ENCODE results near the gene GGTLC3.
"Not testable (repeated sequence)": the region's sequence is repeated elsewhere in the genome, so short reads cannot be mapped to it uniquely, and the experiment has no call there.

Gene GGTLC3

DNA sequence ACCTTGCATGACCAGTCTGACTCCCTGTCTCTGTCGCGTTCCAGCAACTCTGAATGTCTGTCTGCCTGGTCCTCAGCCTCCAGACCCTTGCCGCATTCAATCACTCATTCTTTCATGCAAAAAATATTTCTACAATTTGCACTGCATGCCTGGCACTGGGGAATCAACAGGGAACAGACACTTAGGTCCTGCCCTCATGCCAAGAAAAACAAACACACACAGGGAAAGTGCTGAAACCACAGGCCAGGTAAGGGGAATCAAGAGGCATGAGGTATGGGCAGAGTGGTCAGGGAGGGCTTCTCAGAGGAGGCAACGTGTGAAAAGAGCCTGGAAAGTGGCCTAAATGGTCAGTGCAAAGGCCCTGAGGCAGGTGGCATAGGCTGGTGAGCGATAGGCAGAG lies at the start of gene GGTLC3:
Gene GGTLC3 (minus strand): TSS at position 101 of the 400 bp plus-strand sequence. CDS start 264 bp downstream, outside the sequence.
- not testable (repeated sequence) for DNase-seq (ENCODE audit: low read depth in 1 of 2, low spot score in 1 of 2)

DNA sequence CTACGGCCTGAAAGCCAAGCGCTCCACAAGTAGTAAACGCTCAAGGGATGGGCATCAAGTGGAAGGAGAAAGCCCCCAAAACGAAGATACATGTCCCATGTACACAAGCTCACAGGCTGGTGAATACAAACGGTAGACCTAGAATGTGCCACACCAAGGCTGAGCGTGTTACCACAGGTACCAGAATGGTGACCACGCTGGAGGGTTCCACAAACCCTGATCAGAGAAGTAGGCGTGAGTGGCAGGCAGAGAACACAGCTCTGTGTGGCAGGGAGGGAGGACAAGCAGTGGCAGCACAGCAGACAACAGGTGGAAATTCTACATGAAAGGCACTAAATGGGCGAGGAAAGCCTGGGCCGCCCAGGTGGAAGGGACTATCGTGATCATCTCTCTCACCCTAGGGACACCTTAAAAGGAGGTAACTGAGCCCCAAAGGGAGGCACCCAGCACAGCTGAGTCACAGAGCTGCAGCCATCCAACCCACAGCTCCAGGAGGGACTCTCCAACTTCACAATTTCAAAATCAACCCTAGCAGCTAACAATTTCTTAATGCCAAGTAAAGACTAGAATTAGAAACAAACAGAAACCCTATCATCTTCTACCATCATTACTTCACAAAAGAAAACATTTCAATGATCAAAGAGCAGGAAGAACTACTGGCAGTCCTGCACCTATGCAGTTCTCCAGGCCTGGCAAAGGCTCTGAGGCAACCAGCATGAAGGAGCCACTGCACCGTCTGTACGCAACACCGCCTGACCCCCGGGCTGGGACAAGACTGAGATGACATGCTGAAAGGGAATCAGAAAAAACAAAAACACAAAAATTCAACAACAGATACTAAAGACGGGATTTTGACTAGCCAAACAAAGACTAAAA lies 42.4 kb upstream of the GGTLC3 start:
- not testable (repeated sequence) for DNase-seq (ENCODE audit: low read depth in 1 of 2, low spot score in 1 of 2)

DNA sequence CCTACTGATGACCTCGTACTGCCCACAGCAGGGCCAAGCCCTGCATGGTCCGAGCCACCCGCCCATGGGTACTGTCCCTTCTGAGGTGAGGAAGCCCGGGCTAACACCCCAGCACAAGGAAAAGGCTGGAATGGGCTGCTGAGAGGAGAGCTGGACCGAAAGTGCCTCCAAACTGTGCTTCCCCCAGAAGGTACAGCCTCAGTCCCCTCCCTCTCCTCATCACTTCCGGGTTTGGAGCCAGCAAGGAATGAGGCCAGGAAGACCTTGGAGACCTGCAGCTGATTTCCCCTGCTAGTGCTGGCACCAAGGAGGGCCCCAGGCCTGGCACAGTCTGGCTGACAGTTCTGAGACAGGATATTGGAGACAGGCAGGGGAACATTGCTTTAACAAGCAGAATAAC lies 41.0 kb upstream of the GGTLC3 start:
- DNase-seq (ENCODE audit: low read depth in 1 of 2, low spot score in 1 of 2): not testable (repeated sequence)

DNA sequence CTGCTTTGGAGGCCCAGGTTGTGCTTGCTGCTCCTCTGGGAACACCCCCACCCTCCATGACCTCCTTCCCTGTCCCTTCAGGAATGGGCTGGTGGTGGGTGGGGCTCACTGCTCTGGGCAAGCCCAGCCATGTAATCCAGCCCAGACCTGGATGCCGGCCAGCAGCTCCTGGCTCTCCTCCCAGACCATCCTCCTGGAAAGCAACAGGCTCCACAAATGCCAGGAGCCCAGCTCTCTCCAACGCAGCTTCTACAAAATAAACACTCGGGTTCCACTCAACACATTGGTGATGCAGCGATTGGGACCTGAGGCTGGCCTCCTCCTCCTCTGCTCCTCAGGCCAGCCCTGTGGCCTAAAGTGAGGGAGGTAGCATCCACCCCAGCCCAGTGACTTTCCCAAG lies 40.6 kb upstream of the GGTLC3 start:
- DNase-seq (ENCODE audit: low read depth in 1 of 2, low spot score in 1 of 2): not testable (repeated sequence)

DNA sequence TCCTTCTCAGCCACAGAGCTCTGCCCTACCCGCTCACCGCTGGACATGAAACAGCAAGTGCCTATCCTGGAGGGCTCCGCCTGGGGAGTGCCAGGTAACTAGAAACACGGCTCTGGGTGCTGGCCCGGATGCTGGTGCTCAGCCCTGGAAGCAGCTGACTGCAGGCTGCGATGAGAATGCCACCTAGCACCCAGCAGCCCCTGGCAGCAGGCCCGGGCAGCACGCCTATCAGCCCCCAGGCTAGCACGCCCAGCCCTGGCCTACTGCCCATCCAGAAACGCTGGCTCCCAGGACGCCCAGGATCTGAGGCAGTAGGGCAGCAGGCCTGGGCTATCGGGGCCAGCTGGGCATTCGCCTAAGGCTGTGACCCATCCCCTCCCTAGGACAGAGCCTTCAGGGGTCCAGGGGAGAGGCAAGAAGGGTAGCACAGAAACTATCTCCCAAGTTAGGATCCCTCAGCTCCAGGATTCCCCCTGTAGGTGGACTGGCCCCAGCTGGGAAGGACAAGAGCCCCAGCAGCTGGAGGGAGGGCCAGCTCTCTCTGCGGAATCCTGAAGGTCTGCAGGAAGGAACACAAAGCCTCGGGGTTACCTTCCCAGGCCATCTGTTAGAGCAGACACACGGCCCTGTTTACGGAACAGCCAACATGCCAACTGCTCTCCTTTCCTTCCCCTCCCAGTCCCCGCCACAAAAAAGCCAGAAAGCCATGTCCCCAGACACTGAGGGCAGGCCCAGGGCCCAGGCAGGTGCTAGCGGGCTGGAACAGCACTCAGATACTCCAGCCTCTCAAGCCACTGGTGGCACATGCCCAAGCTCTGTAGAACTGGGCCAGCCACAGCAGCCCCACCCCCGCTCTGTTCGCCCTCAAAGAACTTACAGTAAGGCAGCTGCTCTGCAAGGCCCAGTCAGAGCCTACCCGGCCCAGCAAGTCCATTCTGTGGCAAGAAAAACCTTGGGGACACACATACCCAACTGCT lies 36.6 kb upstream of the GGTLC3 start:
- DNase-seq (ENCODE audit: low read depth in 1 of 2, low spot score in 1 of 2): not testable (repeated sequence)

DNA sequence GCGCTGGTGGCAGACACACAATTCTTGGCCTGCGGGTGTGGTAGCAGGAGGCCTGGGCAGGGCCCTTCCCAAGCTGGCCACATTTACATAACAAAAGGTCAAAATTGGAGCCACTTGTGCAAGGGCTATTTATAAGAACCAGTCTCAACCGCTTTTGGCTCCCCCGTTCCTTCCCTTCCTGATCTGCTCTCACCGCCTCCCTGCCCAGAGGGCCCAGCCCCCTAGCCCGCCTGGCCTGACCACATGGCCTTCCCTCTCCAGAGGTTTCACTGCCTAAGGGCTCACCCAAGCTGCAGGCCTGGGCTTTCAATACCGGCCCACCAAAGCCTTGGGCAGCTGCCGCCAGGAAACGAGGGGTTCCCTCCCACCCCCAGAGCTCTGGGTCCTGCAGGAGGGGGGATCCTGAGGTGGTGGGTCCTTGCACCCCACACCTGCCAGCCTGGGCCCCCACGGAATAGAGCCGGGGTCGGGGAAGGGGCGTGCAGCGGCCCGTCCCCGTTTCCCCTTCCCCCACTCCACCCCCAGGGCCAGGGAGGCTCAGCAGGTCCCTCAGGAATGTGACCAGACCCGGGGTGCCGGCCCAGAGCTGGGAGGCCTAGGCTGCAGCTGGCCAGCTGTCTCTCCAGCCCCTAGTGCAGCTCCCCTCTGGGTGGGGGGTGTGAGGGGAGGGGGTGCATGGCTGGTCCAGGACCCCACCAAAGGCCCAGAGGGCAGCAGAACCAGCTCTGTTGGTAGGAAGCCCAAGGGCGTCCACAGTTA lies 35.1 kb upstream of the GGTLC3 start:
- DNase-seq (ENCODE audit: low read depth in 1 of 2, low spot score in 1 of 2): not testable (repeated sequence)

DNA sequence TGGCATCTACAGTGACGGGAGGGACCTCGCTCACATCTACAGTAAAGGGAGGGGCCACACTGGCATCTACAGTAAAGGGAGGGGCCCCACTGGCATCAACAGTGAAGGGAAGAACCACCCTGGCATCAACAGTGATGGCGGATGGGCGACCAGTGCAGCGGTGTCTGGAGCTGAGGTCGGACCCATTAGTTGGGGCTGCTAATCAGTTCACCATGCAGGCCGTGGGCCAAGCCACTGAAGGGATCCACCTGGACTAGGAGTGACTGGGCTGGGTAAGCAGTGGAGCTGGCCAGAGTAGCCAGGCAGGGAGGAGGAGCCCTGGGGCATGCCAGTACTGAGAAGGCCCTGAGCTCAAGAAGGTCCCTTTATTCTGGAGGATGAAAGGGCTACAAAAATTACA lies 33.1 kb upstream of the GGTLC3 start:
- not testable (repeated sequence) for DNase-seq (ENCODE audit: low read depth in 1 of 2, low spot score in 1 of 2)

DNA sequence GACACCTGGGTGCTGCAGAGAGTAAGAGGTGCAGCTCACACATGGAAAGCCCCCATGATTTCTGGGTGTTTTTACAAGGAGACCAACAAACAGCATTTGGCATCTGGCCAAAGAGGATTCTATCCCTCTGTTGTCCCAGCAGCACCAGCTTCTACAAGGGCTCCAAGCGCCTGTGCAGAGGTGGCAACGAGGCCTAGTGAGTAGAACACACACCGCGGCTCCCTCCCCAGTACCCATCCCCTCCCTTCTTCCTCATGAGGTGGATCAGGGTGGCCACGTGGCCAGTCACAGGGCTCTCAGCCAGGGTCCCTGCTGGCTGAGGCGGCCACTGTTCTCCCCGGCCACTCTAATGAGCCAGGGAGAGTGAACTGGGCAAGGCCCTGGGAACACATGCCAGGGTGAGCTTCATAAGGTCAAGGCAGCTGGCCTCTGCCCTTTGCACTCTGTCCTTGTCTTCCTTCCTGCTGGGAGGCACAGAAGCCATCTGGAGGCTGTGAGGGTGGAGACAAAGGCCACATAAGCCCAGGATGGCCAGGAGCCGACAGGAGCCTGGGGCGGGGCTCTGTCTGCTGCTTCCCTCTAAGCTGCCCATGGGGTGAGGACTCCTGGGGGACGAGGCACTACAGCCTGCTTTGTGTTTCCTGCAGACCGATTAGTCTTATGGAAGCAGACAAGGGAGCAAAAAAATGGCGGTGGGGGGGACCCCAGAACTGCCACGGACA lies 31.7 kb upstream of the GGTLC3 start:
- DNase-seq (ENCODE audit: low read depth in 1 of 2, low spot score in 1 of 2): not testable (repeated sequence)

DNA sequence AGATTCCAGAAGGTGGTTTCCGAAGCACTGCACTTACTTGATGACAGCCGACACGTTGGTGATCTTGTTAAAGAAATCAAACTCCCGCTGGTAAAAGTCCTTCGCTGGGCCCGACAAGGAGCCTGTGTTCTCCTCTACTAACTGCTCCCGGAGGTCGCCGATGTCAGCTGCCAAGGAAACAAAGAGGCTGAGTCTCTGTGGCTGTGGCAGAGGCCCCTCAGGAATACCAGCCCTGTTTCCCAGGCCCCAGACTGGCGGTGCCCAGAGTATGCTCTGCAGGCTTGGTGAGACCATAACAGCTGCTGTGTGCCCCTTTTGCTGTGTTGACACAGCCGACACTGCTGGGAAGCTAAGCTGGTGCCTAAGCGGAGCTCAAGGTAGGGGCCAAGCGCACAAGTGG lies 26.7 kb upstream of the GGTLC3 start:
- not testable (repeated sequence) for DNase-seq (ENCODE audit: low read depth in 1 of 2, low spot score in 1 of 2)

DNA sequence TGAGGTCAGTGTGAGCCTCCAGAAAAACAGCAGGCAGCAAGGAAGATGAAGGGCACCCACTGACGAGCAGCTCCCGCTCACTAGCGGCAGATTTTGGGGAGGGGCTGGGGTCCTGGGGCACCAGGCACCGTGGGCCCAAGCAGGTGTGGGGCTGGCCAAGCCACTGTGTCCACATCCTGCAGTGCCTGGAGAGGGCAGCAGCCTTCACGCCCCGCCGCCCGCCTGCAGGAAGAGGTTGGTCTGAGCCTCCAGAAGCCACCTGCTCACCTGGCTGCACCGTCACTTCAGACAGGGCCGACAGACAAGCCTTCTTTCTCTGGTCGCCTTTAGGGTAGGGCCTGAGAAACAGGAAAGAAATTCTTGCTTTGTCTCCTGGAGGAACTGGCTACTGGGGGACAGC lies 25.4 kb upstream of the GGTLC3 start:
- DNase-seq (ENCODE audit: low read depth in 1 of 2, low spot score in 1 of 2): not testable (repeated sequence)

DNA sequence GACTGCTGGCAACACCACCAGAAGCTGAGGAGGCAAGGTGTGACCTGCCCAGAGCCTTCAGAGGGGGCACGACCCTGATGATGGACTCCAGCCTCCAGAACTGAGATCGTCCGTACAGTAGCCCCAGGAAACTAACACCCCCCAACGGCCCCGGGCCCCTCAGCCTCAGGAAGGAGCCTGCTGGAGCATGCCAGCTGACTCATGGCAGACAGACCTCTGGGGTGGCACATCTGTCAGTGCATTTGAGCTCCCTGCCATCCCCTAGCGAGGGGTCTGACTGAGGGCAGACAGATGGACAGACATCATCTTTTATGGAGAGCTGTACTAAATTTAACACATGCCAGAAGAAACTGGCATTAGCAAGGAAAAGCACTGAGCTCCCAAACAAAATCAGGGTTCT lies 22.0 kb upstream of the GGTLC3 start:
- DNase-seq (ENCODE audit: low read depth in 1 of 2, low spot score in 1 of 2): not testable (repeated sequence)

DNA sequence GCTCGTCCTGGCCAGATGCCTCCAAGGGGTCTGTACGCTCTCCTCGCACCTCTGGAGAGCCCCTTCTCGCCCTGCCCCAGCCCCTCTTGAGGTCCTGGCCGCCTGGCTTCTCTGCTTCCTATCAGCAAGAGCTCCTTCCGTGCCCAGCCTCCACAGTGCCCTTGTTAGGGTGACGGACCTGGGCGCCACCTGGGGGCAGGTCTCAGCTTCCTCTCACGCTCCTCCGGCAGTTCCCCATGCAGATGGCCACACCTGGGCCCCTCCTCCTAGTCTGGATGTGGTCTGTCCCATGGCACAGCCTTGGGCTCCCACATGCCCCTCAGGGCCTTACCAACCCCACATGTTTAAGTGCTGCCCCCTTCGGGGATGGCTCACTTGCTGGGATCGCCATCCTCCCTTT lies 16.4 kb upstream of the GGTLC3 start:
- not testable (repeated sequence) for DNase-seq (ENCODE audit: low read depth in 1 of 2, low spot score in 1 of 2)

DNA sequence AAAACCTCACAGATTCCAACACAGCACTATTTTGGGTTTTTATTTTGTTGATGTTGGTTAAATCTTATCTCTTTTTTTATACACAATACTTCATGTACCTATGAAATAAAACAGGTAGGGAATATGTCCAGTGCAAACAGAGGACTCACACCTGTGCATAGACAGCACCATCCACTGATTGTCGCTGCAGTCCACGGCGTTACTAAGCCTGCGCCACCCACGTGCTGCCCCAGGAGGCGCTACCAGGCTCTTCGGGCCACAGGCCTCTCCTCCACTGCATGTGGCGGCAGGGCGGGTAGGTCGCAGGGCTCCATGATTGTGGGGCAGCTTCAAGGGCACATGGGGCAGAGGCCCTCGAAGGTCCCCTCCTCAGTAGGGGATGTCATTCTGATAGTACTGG lies 15.7 kb upstream of the GGTLC3 start:
- not testable (repeated sequence) for DNase-seq (ENCODE audit: low read depth in 1 of 2, low spot score in 1 of 2)

DNA sequence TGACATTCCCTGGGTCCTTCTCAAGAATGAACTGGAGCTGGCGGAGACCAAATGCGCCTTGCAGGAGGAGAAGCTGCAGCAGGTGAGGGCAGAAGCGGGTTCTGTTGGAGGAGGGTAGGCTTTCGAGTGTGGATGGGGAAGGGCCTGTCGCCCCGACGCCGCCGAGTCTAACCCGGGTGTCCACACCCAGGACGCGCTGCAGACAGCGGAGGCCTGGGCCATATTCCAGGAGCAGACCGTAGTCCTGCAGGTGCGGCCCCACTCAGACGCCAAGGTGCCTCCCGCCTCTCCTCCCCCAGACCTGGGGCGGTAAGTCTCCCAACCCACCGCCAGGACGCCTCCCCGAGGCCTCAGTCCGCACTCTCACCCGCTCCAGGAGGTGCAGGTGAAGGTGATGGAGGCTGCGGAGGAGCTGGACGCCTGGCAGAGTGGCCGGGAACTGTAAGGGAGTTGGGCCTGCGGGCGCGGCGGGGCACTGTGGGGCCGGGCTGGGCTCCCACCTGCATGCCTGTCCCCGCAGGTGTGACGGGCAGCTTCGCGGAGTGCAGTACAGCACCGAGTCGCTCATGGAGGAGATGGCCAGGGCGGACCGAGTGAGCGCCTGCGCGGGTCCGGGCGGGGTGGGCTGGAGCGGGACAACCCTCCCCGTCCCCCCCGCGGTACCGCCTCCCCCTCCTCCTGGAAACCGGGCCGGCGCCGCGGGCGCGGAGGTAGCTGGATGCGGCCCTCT lies 11.6 kb upstream of the GGTLC3 start:
- not testable (repeated sequence) for DNase-seq (ENCODE audit: low read depth in 1 of 2, low spot score in 1 of 2)

DNA sequence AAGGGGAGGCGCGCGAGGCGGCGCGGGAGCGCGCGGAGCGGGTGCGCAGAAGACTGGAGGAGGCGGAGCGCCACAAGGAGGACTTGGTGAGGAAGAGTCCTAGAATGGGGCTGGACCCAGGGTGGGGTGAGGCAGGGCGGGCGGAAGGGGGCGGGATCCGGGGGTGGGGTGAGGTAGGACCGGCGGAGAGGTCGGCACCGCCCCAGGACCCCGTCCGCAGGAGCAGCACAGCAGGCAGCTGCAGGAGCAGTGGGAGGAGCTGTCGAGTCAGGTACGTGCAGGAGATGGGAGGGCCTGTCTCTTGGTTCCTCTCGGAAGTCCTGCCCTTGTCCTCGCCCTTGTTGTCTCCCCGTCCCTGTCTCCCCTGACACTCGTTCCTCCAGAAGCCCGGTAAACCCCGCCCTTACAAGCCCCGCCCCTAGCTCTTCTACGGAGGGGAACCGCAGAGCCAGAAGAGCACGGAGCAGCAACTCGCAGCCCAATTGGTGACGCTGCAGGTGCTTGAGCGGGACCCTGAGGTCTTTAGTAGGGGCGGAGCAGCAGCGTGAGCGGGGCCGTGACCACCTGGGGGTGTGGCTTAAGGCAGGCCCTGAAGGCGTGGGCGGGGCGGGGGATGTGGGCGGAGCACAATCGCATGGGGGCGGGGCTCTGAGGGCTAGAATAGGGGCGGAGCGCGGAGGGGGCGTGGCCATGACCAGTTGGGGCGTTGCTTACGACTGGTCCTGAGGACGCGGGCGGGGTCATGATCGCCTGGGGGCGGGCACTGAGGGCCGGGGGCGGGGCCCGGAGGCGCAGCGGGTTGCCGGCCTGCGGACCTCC lies 10.8 kb upstream of the GGTLC3 start:
- DNase-seq (ENCODE audit: low read depth in 1 of 2, low spot score in 1 of 2): peak; percentile 90 to 92

DNA sequence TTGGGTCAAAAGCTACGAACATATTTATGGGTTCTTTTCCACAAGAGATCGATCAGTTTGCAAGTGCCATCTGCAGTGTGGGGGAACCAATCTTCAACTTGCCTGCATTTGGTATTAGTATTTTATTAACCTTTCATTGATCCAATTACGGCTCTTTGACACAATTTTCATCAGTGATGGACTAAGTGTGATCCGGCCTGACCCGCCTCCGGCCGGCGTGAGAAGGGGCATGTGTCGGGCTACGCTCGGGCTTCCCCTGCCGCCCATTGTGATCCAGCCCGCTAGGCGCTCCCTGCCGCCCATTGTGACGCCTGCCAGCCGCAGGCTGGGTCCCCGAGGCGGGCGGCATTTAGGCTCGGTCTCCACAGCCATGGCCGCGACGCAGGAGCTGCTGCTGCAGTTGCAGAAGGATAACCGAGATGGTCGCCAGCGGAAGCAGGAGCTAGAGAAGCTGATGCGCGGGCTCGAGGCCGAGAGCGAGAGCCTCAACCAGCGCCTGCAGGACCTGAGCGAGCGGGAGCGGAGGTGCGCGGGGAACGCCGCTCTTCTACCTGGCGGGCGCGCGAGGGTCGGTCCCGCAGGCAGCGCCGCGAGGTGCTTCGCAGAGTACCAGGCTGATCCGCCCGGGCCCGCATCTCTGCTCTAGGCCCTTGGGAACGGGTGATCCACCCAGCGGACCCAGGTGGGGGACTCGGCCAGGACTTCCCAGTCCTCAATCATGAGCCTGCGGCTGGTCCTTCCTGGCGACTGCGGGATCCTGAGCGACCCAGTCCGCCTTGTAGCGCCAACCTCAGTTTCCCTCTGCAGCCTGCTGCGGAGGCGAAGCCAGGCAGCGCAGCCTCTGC lies 10.0 kb upstream of the GGTLC3 start, which contains the start of gene TMEM191B:
Gene TMEM191B (plus strand): TSS at position 51 of the 845 bp plus-strand sequence. CDS start 179 bp downstream, at position 230.
- DNase-seq (ENCODE audit: low read depth in 1 of 2, low spot score in 1 of 2): not testable (repeated sequence)

DNA sequence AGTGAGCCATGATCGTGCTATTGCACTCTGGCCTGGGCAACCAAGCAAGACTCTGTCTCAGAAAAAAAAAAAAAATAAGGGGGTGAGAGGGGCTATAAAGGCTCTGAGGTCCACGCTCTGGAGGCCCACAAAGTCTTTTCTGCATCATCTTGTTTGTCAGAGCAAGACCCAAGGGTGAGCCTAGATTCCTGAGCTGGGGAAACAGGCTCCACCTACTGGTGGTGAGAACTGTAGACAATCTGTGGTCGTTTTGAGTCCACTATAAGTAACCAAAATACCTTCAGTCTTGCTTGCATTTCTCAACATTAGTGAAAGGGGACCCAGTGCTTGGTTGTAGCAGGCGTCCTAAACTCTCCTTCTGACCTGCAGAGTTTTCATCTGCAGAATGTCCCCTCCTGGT lies 5.4 kb upstream of the GGTLC3 start:
- not testable (repeated sequence) for DNase-seq (ENCODE audit: low read depth in 1 of 2, low spot score in 1 of 2)

DNA sequence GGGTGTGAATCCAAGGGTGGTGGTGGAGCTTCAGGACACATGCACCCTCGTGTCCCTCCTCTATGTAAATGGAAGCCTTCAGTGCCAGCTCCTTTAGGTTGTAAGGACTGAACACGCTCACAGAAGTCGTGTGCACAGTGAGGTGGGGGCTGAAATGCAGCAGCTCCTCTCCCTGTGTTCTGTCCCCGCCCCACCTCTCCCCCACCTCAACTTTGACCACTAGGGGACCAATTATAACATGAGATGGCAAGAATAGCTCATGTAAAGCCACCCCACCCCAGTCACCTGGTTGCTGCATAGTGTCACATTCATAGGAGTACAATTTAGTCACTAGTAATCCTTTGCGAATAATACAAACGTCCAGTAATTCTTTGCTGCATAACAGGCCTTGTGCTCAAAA lies 4.8 kb upstream of the GGTLC3 start:
- DNase-seq (ENCODE audit: low read depth in 1 of 2, low spot score in 1 of 2): not testable (repeated sequence)
